IPS-NIHi11 (cell line): ENCODE results near the gene CYYR1.

Experiments
- DNase-seq: peaks from one replicate; pipeline ENCODE4 v3.0.0; 2012; ENCODE audit warnings: mixed read lengths, low spot score

CYYR1 gene

GRCh38 chr21:26433386-26433785, 139.7 kb downstream of the CYYR1 start:
- DNase-seq: no peak

GRCh38 chr21:26432410-26432809, 140.7 kb downstream of the CYYR1 start:
- DNase-seq: no peak

GRCh38 chr21:26425576-26425975, 147.5 kb downstream of the CYYR1 start:
- DNase-seq: no peak

GRCh38 chr21:26423511-26423910, 149.6 kb downstream of the CYYR1 start:
- no peak for DNase-seq

- no peak for DNase-seq
Measured at GRCh38 chr21:26422706-26423105, 150.4 kb downstream of the CYYR1 start.

- DNase-seq: no peak
Measured at GRCh38 chr21:26422138-26422537, 150.9 kb downstream of the CYYR1 start.

GRCh38 chr21:26421724-26422123, 151.4 kb downstream of the CYYR1 start:
- DNase-seq: no peak
